Lung microvascular endothelial cell (primary cell): Measurements from ENCODE around the gene SMG5. TPM values are rescaled to one million over a fixed set of nuclear protein-coding genes. Genes with fewer than 3 reads are reported as not detected.

Experiments
- DNase-seq, 2 donors: peaks; one replicate each; pipeline versions ENCODE4 v3.0.0 to v3.0.0-alpha.2; 2010; ENCODE audit warnings: low read depth in 2 of 2
- total RNA-seq: library from RNA; depleted of rRNA; stranded (reverse); fragments of >200 nt; gene quantifications from 2 replicates; pipeline ENCODE4 v1.2.1, GENCODE V29; 2014

SMG5 gene
- total RNA-seq, 1 donor from 2014 or later = 53.2 TPM

GRCh38 chr1:156214024-156214748, 68.4 kb downstream of the SMG5 start:
- peak in 1 of 2 donors; percentile 48 for DNase-seq

DNA sequence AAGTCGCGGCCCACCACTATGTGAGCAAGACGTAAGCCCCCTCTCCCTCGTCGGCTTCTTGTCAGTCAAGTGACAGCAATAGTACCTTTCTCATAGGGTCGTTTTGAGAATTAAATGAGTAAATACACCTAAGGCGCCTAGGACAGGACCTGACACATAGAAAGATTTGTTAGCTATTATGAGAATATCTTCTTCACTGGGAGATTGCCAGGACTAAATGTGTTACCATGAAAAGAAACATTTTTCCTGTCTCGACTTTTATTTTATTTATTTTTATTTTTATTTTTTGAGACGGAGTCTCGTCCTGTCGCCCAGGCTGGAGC, 69.0 kb downstream of the SMG5 start:
- no peak for DNase-seq

- DNase-seq = peak; percentile 97 to 98
Measured at GRCh38 chr1:156212833-156213643, 69.6 kb downstream of the SMG5 start, which contains the start of gene PMF1. TSS of gene PMF1 (plus strand) at chr1:156213007. CDS start at chr1:156213016, 9 bp downstream.

- no peak for DNase-seq
Measured at GRCh38 chr1:156212130-156212529, 70.5 kb downstream of the SMG5 start.

DNA sequence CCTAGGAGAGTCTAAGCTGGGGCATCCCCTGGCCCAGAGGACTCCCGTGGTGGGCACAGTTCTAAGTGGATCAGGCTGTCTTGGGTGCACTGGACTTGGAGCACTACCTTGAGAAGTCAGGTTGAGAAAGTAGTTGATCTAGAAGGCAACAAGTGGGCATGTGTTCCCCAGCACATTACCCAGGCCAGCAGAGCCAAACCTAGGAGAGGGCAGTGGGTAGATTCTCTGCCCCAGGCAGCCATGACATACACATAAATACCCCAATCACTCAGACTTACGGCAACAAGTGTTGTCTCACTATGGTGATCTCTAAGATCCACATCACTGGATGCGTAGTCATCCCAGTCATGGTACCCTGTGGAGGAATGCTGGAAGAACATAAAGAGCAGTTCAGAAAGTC, 71.4 kb downstream of the SMG5 start:
- DNase-seq = no peak

DNA sequence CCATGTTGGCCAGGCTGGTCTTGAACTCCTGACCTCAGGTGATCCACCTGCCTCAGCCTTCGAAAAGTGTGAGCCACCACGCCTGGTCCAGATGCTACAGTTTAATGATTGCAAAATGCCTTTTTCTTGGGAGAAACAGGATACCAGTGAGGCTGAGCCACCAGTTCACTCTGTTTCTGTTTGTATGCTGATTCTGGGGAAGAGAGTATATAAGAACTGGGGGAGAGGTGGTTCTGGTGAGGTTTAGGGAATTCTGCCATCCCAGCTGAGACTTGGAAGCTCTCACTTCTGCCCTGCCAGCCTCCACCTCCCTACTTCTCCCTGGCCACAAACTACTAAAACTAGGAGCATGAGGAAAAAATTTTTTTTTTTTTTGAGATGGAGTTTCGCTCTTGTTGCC, 77.9 kb downstream of the SMG5 start:
- no peak for DNase-seq

DNA sequence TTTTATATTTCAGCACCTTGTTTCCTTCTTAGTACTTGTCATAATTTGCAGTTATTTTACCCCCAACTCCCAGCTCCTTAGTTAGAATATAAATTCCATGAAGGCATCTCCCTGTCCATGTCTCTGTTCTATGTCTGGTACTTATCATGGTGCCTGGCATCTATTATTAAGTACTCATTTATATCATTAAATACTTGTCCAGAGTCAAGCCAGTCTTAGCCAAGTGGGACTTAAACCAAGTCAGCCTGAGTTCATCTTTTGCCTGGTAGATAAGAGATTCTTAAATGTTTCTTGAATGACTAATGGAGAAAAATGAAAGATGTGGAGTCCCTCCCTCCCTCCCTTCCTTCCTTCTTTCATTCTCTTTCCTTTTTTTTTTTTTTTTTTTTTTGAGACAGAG, 79.3 kb downstream of the SMG5 start:
- peak in 1 of 2 donors; percentile 14 for DNase-seq

- no peak for DNase-seq
Measured at GRCh38 chr1:156200044-156200443, 82.6 kb downstream of the SMG5 start.

Other genes with a start within 250 kb of the SMG5 start
- 9.8 and 12.1 TPM in 2 replicates for gene UBQLN4, start 229.0 kb downstream of the SMG5 start, total RNA-seq
- gene LAMTOR2, start 228.0 kb downstream of the SMG5 start, total RNA-seq = 98.6 and 101 TPM in 2 replicates
- not detected in 2 replicates for gene RAB25, start 221.7 kb downstream of the SMG5 start, total RNA-seq
- 3.4 and 4.8 TPM in 2 replicates for gene MEX3A, start 200.4 kb downstream of the SMG5 start, total RNA-seq
- 187 and 399 TPM in 2 replicates for gene LMNA, start 168.1 kb downstream of the SMG5 start, total RNA-seq
- 0.20 and 0.44 TPM in 2 replicates for gene SEMA4A, start 129.2 kb downstream of the SMG5 start, total RNA-seq
- 7.0 and 9.3 TPM in 2 replicates for gene SLC25A44, start 88.7 kb downstream of the SMG5 start, total RNA-seq
- 39.9 and 45.8 TPM in 2 replicates for gene PMF1, start 69.8 kb downstream of the SMG5 start, total RNA-seq
- under 0.01 and 0.20 TPM in 2 replicates for gene BGLAP, start 40.6 kb downstream of the SMG5 start, total RNA-seq
- gene PAQR6, start 34.8 kb downstream of the SMG5 start, total RNA-seq = 0.22 and 0.60 TPM in 2 replicates
- gene TMEM79, start 1.5 kb upstream of the SMG5 start, total RNA-seq = 0.44 and 0.79 TPM in 2 replicates
- gene GLMP, start 12.9 kb upstream of the SMG5 start, total RNA-seq = 38.3 and 56.4 TPM in 2 replicates
- gene VHLL, start 16.5 kb upstream of the SMG5 start, total RNA-seq = 0.20 TPM in 1 of 2 replicates, not detected in the other
- 374 and 548 TPM in 2 replicates for gene CCT3, start 55.5 kb upstream of the SMG5 start, total RNA-seq
- gene TSACC, start 55.7 kb upstream of the SMG5 start, total RNA-seq = 0.22 TPM in 1 of 2 replicates, not detected in the other
- gene RHBG, start 86.4 kb upstream of the SMG5 start, total RNA-seq = not detected in 2 replicates
- 3.7 and 4.4 TPM in 2 replicates for gene MEF2D, start 217.9 kb upstream of the SMG5 start, total RNA-seq